ENCODE results near the gene PIRT.

Gene PIRT

GRCh38 chr17:10815319-10815718 is 22.6 kb downstream of the PIRT start:
- H3K36me3 ChIP-seq (ENCODE audit: control insufficient read depth, low read depth, low read length): no peaks in the 10 kb centered on the region
- H3K4me3 ChIP-seq (ENCODE audit: low read length): no peak overlapping the region
- H3K27ac ChIP-seq (ENCODE audit: low read length): no peak overlapping the region
- no peaks in the 10 kb centered on the region for H3K4me1 ChIP-seq (ENCODE audit: control insufficient read depth, low read depth, low read length)
- H3K9ac ChIP-seq (ENCODE audit: low read length): no peak overlapping the region
- no peaks in the 10 kb centered on the region for H3K27me3 ChIP-seq (ENCODE audit: control insufficient read depth, insufficient read depth, low read length)
- no peaks in the 10 kb centered on the region for H3K9me3 ChIP-seq (ENCODE audit: control insufficient read depth, low read depth, low read length)

GRCh38 chr17:10814075-10814474 is 23.8 kb downstream of the PIRT start:
- Histone ChIP-seq H3K27ac (ENCODE audit: low read length) (no peak overlapping the region), H3K4me1 (ENCODE audit: control insufficient read depth, low read depth, low read length) (no peaks in the 10 kb centered on the region), H3K9ac (ENCODE audit: low read length) (no peak overlapping the region), H3K27me3 (ENCODE audit: control insufficient read depth, insufficient read depth, low read length) (no peaks in the 10 kb centered on the region), H3K36me3 (ENCODE audit: control insufficient read depth, low read depth, low read length) (no peaks in the 10 kb centered on the region), H3K4me3 (ENCODE audit: low read length) (no peak overlapping the region), H3K9me3 (ENCODE audit: control insufficient read depth, low read depth, low read length) (no peaks in the 10 kb centered on the region)

- Histone ChIP-seq H3K9me3 (ENCODE audit: control insufficient read depth, low read depth, low read length) (no peaks in the 10 kb centered on the region), H3K4me3 (ENCODE audit: low read length) (no peak overlapping the region), H3K27me3 (ENCODE audit: control insufficient read depth, insufficient read depth, low read length) (no peaks in the 10 kb centered on the region), H3K9ac (ENCODE audit: low read length) (no peak overlapping the region), H3K4me1 (ENCODE audit: control insufficient read depth, low read depth, low read length) (no peaks in the 10 kb centered on the region), H3K36me3 (ENCODE audit: control insufficient read depth, low read depth, low read length) (no peaks in the 10 kb centered on the region), H3K27ac (ENCODE audit: low read length) (no peak overlapping the region)
Observed at GRCh38 chr17:10812674-10813073, 25.2 kb downstream of the PIRT start.

- H3K9me3 ChIP-seq (ENCODE audit: control insufficient read depth, low read depth, low read length): no peaks in the 10 kb centered on the region
- no peaks in the 10 kb centered on the region for H3K36me3 ChIP-seq (ENCODE audit: control insufficient read depth, low read depth, low read length)
- no peak overlapping the region for H3K4me3 ChIP-seq (ENCODE audit: low read length)
- H3K9ac ChIP-seq (ENCODE audit: low read length): no peak overlapping the region
- no peak overlapping the region for H3K27ac ChIP-seq (ENCODE audit: low read length)
- H3K27me3 ChIP-seq (ENCODE audit: control insufficient read depth, insufficient read depth, low read length): no peaks in the 10 kb centered on the region
- H3K4me1 ChIP-seq (ENCODE audit: control insufficient read depth, low read depth, low read length): no peaks in the 10 kb centered on the region
Observed at GRCh38 chr17:10809605-10810004, 28.3 kb downstream of the PIRT start.

- H3K9me3 ChIP-seq (ENCODE audit: control insufficient read depth, low read depth, low read length): no peaks in the 10 kb centered on the region
- H3K27me3 ChIP-seq (ENCODE audit: control insufficient read depth, insufficient read depth, low read length): no peaks in the 10 kb centered on the region
- H3K4me1 ChIP-seq (ENCODE audit: control insufficient read depth, low read depth, low read length): peaks cover 2% of the 10 kb centered on the region
- H3K4me3 ChIP-seq (ENCODE audit: low read length): no peak overlapping the region
- H3K9ac ChIP-seq (ENCODE audit: low read length): no peak overlapping the region
- H3K27ac ChIP-seq (ENCODE audit: low read length): no peak overlapping the region
- no peaks in the 10 kb centered on the region for H3K36me3 ChIP-seq (ENCODE audit: control insufficient read depth, low read depth, low read length)
Observed at GRCh38 chr17:10807704-10808128, 30.2 kb downstream of the PIRT start.

GRCh38 chr17:10806545-10807262 is 31.2 kb downstream of the PIRT start:
- H3K27me3 ChIP-seq (ENCODE audit: control insufficient read depth, insufficient read depth, low read length): no peaks in the 10 kb centered on the region
- no peak overlapping the region for H3K4me3 ChIP-seq (ENCODE audit: low read length)
- H3K9ac ChIP-seq (ENCODE audit: low read length): no peak overlapping the region
- peaks cover 2% of the 10 kb centered on the region for H3K4me1 ChIP-seq (ENCODE audit: control insufficient read depth, low read depth, low read length)
- no peak overlapping the region for H3K27ac ChIP-seq (ENCODE audit: low read length)
- H3K36me3 ChIP-seq (ENCODE audit: control insufficient read depth, low read depth, low read length): no peaks in the 10 kb centered on the region
- no peaks in the 10 kb centered on the region for H3K9me3 ChIP-seq (ENCODE audit: control insufficient read depth, low read depth, low read length)

- Histone ChIP-seq H3K9me3 (ENCODE audit: control insufficient read depth, low read depth, low read length) (no peaks in the 10 kb centered on the region), H3K9ac (ENCODE audit: low read length) (no peak overlapping the region), H3K27ac (ENCODE audit: low read length) (no peak overlapping the region), H3K4me1 (ENCODE audit: control insufficient read depth, low read depth, low read length) (peaks cover 2% of the 10 kb centered on the region), H3K27me3 (ENCODE audit: control insufficient read depth, insufficient read depth, low read length) (no peaks in the 10 kb centered on the region), H3K4me3 (ENCODE audit: low read length) (no peak overlapping the region), H3K36me3 (ENCODE audit: control insufficient read depth, low read depth, low read length) (no peaks in the 10 kb centered on the region)
Observed at GRCh38 chr17:10805911-10806310, 32.0 kb downstream of the PIRT start.

GRCh38 chr17:10804546-10804945 is 33.3 kb downstream of the PIRT start:
- H3K9ac ChIP-seq (ENCODE audit: low read length): no peak overlapping the region
- no peaks in the 10 kb centered on the region for H3K9me3 ChIP-seq (ENCODE audit: control insufficient read depth, low read depth, low read length)
- H3K36me3 ChIP-seq (ENCODE audit: control insufficient read depth, low read depth, low read length): no peaks in the 10 kb centered on the region
- no peaks in the 10 kb centered on the region for H3K27me3 ChIP-seq (ENCODE audit: control insufficient read depth, insufficient read depth, low read length)
- no peak overlapping the region for H3K4me3 ChIP-seq (ENCODE audit: low read length)
- H3K4me1 ChIP-seq (ENCODE audit: control insufficient read depth, low read depth, low read length): peaks cover 2% of the 10 kb centered on the region
- no peak overlapping the region for H3K27ac ChIP-seq (ENCODE audit: low read length)

- H3K27me3 ChIP-seq (ENCODE audit: control insufficient read depth, insufficient read depth, low read length): no peaks in the 10 kb centered on the region
- H3K4me3 ChIP-seq (ENCODE audit: low read length): no peak within 1 kb of the TSS
- no peaks in the 10 kb centered on the region for H3K9me3 ChIP-seq (ENCODE audit: control insufficient read depth, low read depth, low read length)
- peaks cover 2% of the 10 kb centered on the region for H3K4me1 ChIP-seq (ENCODE audit: control insufficient read depth, low read depth, low read length)
- H3K36me3 ChIP-seq (ENCODE audit: control insufficient read depth, low read depth, low read length): no peaks in the 10 kb centered on the region
- H3K9ac ChIP-seq (ENCODE audit: low read length): no peak within 1 kb of the TSS
- no peak within 1 kb of the TSS for H3K27ac ChIP-seq (ENCODE audit: low read length)
Observed at GRCh38 chr17:10803830-10804475, 33.9 kb downstream of the PIRT start, which contains the start of gene TMEM238L. TMEM238L (minus strand) TSS chr17:10804099; CDS start chr17:10803963, 136 bp downstream.

- H3K4me1 ChIP-seq (ENCODE audit: control insufficient read depth, low read depth, low read length): peaks cover 2% of the 10 kb centered on the region
- H3K36me3 ChIP-seq (ENCODE audit: control insufficient read depth, low read depth, low read length): no peaks in the 10 kb centered on the region
- H3K9ac ChIP-seq (ENCODE audit: low read length): no peak overlapping the region
- H3K4me3 ChIP-seq (ENCODE audit: low read length): no peak overlapping the region
- H3K27me3 ChIP-seq (ENCODE audit: control insufficient read depth, insufficient read depth, low read length): no peaks in the 10 kb centered on the region
- no peaks in the 10 kb centered on the region for H3K9me3 ChIP-seq (ENCODE audit: control insufficient read depth, low read depth, low read length)
- no peak overlapping the region for H3K27ac ChIP-seq (ENCODE audit: low read length)
Observed at GRCh38 chr17:10803350-10803749, 34.5 kb downstream of the PIRT start.

GRCh38 chr17:10802496-10803284 is 35.2 kb downstream of the PIRT start:
- H3K27me3 ChIP-seq (ENCODE audit: control insufficient read depth, insufficient read depth, low read length): no peaks in the 10 kb centered on the region
- no peak overlapping the region for H3K4me3 ChIP-seq (ENCODE audit: low read length)
- H3K36me3 ChIP-seq (ENCODE audit: control insufficient read depth, low read depth, low read length): no peaks in the 10 kb centered on the region
- no peak overlapping the region for H3K27ac ChIP-seq (ENCODE audit: low read length)
- H3K9ac ChIP-seq (ENCODE audit: low read length): no peak overlapping the region
- H3K4me1 ChIP-seq (ENCODE audit: control insufficient read depth, low read depth, low read length): peaks cover 2% of the 10 kb centered on the region
- H3K9me3 ChIP-seq (ENCODE audit: control insufficient read depth, low read depth, low read length): no peaks in the 10 kb centered on the region
